ENCODE measurements around the gene PATJ. TPM values are rescaled to one million over a fixed set of nuclear protein-coding genes. Genes with fewer than 3 reads are reported as not detected.

Gene PATJ
- polyA plus RNA-seq, 1 donor from 2014 or later, result 7.8 TPM

DNA sequence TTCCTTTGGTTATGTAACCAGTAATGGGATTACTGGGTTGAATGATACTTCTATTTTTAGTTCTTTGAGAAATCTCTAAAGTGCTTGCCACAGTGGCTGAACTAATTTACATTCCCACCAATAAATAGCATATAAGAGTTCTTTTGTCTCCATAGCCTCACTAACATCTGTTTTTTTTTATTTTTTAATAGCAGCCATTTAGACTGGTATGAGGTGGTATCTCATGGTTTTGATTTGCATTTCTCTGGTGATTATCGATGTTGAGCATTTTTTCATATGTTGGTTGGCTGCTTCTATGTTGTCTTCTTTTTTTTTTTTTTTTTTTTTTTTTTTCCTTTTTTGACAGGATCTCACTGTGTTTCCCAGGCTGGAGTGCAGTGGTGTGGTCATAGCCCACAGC lies 319.8 kb downstream of the PATJ start:
- Histone ChIP-seq H3K27ac (ENCODE audit: low read length) (no peak overlapping the region), H3K79me2 (replicated peaks; ENCODE audit: insufficient read depth, low read length) (no peaks in the 10 kb centered on the region)
- TF ChIP-seq, protein P1, sequence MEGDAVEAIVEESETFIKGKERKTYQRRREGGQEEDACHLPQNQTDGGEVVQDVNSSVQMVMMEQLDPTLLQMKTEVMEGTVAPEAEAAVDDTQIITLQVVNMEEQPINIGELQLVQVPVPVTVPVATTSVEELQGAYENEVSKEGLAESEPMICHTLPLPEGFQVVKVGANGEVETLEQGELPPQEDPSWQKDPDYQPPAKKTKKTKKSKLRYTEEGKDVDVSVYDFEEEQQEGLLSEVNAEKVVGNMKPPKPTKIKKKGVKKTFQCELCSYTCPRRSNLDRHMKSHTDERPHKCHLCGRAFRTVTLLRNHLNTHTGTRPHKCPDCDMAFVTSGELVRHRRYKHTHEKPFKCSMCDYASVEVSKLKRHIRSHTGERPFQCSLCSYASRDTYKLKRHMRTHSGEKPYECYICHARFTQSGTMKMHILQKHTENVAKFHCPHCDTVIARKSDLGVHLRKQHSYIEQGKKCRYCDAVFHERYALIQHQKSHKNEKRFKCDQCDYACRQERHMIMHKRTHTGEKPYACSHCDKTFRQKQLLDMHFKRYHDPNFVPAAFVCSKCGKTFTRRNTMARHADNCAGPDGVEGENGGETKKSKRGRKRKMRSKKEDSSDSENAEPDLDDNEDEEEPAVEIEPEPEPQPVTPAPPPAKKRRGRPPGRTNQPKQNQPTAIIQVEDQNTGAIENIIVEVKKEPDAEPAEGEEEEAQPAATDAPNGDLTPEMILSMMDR (IDR thresholded peaks at IDR 0.05; ENCODE audit: poor library complexity, severe bottlenecking), result no peak
- no peak for TF ChIP-seq SMC3 (conservative IDR thresholded peaks at IDR 0.05; ENCODE audit: poor library complexity)
- TF ChIP-seq EP300 (conservative IDR thresholded peaks at IDR 0.05; ENCODE audit: poor library complexity, severe bottlenecking), result no peak
- no peak for TF ChIP-seq TAF1 (IDR thresholded peaks at IDR 0.05; ENCODE audit: low read depth)
- no peak for TF ChIP-seq MXI1 (conservative IDR thresholded peaks at IDR 0.05; ENCODE audit: poor library complexity, severe bottlenecking)
- TF ChIP-seq, protein P2, sequence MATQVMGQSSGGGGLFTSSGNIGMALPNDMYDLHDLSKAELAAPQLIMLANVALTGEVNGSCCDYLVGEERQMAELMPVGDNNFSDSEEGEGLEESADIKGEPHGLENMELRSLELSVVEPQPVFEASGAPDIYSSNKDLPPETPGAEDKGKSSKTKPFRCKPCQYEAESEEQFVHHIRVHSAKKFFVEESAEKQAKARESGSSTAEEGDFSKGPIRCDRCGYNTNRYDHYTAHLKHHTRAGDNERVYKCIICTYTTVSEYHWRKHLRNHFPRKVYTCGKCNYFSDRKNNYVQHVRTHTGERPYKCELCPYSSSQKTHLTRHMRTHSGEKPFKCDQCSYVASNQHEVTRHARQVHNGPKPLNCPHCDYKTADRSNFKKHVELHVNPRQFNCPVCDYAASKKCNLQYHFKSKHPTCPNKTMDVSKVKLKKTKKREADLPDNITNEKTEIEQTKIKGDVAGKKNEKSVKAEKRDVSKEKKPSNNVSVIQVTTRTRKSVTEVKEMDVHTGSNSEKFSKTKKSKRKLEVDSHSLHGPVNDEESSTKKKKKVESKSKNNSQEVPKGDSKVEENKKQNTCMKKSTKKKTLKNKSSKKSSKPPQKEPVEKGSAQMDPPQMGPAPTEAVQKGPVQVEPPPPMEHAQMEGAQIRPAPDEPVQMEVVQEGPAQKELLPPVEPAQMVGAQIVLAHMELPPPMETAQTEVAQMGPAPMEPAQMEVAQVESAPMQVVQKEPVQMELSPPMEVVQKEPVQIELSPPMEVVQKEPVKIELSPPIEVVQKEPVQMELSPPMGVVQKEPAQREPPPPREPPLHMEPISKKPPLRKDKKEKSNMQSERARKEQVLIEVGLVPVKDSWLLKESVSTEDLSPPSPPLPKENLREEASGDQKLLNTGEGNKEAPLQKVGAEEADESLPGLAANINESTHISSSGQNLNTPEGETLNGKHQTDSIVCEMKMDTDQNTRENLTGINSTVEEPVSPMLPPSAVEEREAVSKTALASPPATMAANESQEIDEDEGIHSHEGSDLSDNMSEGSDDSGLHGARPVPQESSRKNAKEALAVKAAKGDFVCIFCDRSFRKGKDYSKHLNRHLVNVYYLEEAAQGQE (IDR thresholded peaks at IDR 0.05; ENCODE audit: borderline replicate concordance), result no peak
- TF ChIP-seq EZH2 (IDR thresholded peaks at IDR 0.05; ENCODE audit: borderline replicate concordance, insufficient read depth, low read length, poor library complexity, severe bottlenecking), result no peak

DNA sequence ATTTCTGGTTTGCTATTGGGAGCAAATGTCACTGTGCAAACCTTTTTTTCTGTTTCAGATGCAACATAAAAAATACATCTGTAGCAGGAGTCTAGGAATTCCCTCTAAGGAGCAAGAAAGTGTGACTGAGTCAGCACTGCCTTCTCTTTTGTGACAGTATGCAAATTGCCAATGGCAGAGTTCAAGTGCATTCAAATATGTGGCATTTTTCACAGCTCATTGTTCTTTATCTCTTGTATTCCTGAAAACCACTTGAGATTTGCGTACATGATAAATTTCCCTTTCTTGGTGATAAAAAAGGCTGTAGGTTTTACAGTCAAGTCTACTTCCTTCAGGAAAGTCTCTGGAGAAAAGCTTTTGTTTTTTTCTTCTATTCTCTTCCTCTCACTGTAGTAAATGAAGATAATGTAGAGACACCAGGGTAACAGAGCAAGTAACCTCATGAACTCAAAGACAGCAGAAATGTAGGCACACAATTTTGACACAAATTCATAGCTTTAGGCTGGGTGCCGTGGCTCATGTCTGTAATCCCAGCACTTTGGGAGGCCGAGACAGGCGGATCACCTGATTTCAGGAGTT lies 322.6 kb downstream of the PATJ start:
- peak overlapping the region; percentile 65 for H3K27ac ChIP-seq (ENCODE audit: low read length)
- peak overlapping the region; percentile 7 for H3K4me2 ChIP-seq (ENCODE audit: low read length)
- no peak overlapping the region for H2AFZ ChIP-seq (ENCODE audit: low read depth, low read length)
- TF ChIP-seq POLR2AphosphoS5 (IDR thresholded peaks at IDR 0.05), result peak; percentile 19
- no peak for TF ChIP-seq EP300 (conservative IDR thresholded peaks at IDR 0.05; ENCODE audit: poor library complexity, severe bottlenecking)
- no peak for TF ChIP-seq MXI1 (conservative IDR thresholded peaks at IDR 0.05; ENCODE audit: poor library complexity, severe bottlenecking)
- TF ChIP-seq, protein P1 (IDR thresholded peaks at IDR 0.05; ENCODE audit: poor library complexity, severe bottlenecking), result no peak
- H3K4me3 ChIP-seq (ENCODE audit: low read length), result no peak overlapping the region
- H3K9ac ChIP-seq (ENCODE audit: low read length), result peak overlapping the region; percentile 34
- H3K36me3 ChIP-seq (ENCODE audit: insufficient read depth, low read length), result no peaks in the 10 kb centered on the region
- no peaks in the 10 kb centered on the region for H3K9me3 ChIP-seq (ENCODE audit: low read length)
- no peaks in the 10 kb centered on the region for H3K79me2 ChIP-seq (replicated peaks; ENCODE audit: insufficient read depth, low read length)
- H3K9me2 ChIP-seq (ENCODE audit: insufficient read depth, low read length), result no peaks in the 10 kb centered on the region
- no peaks in the 10 kb centered on the region for H3K27me3 ChIP-seq (ENCODE audit: insufficient read depth, low read depth, low read length)
- H3F3A ChIP-seq (ENCODE audit: insufficient read depth, low read length, poor library complexity, severe bottlenecking), result no peaks in the 10 kb centered on the region
- H4K20me1 ChIP-seq (ENCODE audit: insufficient read depth), result no peaks in the 10 kb centered on the region

More for the DNA sequence above, 319.8 kb downstream of the PATJ start:
- Histone ChIP-seq H4K20me1 (ENCODE audit: insufficient read depth) (no peaks in the 10 kb centered on the region), H3K9me2 (ENCODE audit: insufficient read depth, low read length) (no peaks in the 10 kb centered on the region), H3K9me3 (ENCODE audit: low read length) (no peaks in the 10 kb centered on the region), H3K9ac (ENCODE audit: low read length) (no peak overlapping the region), H3K27me3 (ENCODE audit: insufficient read depth, low read depth, low read length) (no peaks in the 10 kb centered on the region), H3K36me3 (ENCODE audit: insufficient read depth, low read length) (no peaks in the 10 kb centered on the region), H3K4me3 (ENCODE audit: low read length) (no peak overlapping the region), H2AFZ (ENCODE audit: low read depth, low read length) (no peak overlapping the region), H3K4me2 (ENCODE audit: low read length) (no peak overlapping the region), H3F3A (ENCODE audit: insufficient read depth, low read length, poor library complexity, severe bottlenecking) (no peaks in the 10 kb centered on the region)

Measured in neural cell (in vitro differentiated cells).